Common myeloid progenitor, CD34-positive (primary cell): ENCODE data around the gene ANO3.
"Not testable (repeated sequence)": the region's sequence is repeated elsewhere in the genome, so short reads cannot be mapped to it uniquely, and the experiment has no call there.

Experiments
- CTCF ChIA-PET: fragments of 350-600 bp; sonication (Branson Sonifier 250); formaldehyde crosslinking; loops from one replicate; lab custom pipeline; 2021; ENCODE audit warnings: antibody characterized with exemption; lab: Charles Lee
- POLR2A ChIA-PET: fragments of 350-600 bp; sonication (Branson Sonifier 250); formaldehyde crosslinking; loops from one replicate; lab custom pipeline; 2021; ENCODE audit warnings: antibody characterized with exemption; lab: Charles Lee
- DNase-seq, 3 donors: peaks; one replicate each; pipeline versions ENCODE4 v3.0.0 to v3.0.0-alpha.2; 2013
- H3K27ac ChIP-seq, 2 experiments: 1 replicate in 1 of 2; 2 replicates in 1 of 2; pipeline ENCODE4 v1.7.0; 2013; ENCODE audit warnings: inconsistent platforms in 2 of 2, low read length in 2 of 2, mild to moderate bottlenecking in 2 of 2, low read depth in 1 of 2, moderate library complexity in 1 of 2; ENCODE audit not compliant: severe bottlenecking in 2 of 2, insufficient read depth in 1 of 2, poor library complexity in 1 of 2
- H3K27me3 ChIP-seq, 5 experiments: replicated peaks in 2 of 5; 1 replicate in 3 of 5; 2 replicates in 2 of 5; pipeline versions ENCODE4 v1.6.1 to v1.7.0; 2013; ENCODE audit warnings: low read length in 4 of 5, mild to moderate bottlenecking in 2 of 5, moderate library complexity in 2 of 5, inconsistent platforms in 1 of 5; ENCODE audit not compliant: insufficient read depth in 5 of 5, control insufficient read depth in 4 of 5
- H3K36me3 ChIP-seq, 4 experiments: 1 replicate in 2 of 4; 2 replicates in 2 of 4; pipeline versions ENCODE4 v1.6.1 to v1.7.0; 2013; ENCODE audit warnings: low read length in 3 of 4, control low read depth in 1 of 4, mild to moderate bottlenecking in 1 of 4; ENCODE audit not compliant: control insufficient read depth in 4 of 4, insufficient read depth in 4 of 4
- H3K4me1 ChIP-seq, 4 experiments: 1 replicate in 3 of 4; 2 replicates in 1 of 4; pipeline versions ENCODE4 v1.6.1 to v1.7.1; 2013; ENCODE audit warnings: low read length in 3 of 4, mild to moderate bottlenecking in 3 of 4, control low read depth in 1 of 4, inconsistent platforms in 1 of 4, moderate library complexity in 1 of 4; ENCODE audit not compliant: control insufficient read depth in 4 of 4, insufficient read depth in 4 of 4; ENCODE audit errors: control extremely low read depth in 1 of 4
- H3K4me3 ChIP-seq, 7 experiments: 1 replicate in 4 of 7; 2 replicates in 3 of 7; pipeline versions ENCODE4 v1.5.1 to v1.7.0; 2013; ENCODE audit warnings: mild to moderate bottlenecking in 7 of 7, low read length in 6 of 7, moderate library complexity in 6 of 7, inconsistent platforms in 2 of 7, low read depth in 2 of 7, control low read depth in 1 of 7; ENCODE audit not compliant: insufficient read depth in 4 of 7, control insufficient read depth in 1 of 7; ENCODE audit errors: extremely low read depth in 1 of 7
- H3K9me3 ChIP-seq, 5 experiments: 1 replicate in 4 of 5; 2 replicates in 1 of 5; pipeline versions ENCODE4 v1.6.1 to v1.7.1; 2013; ENCODE audit warnings: low read length in 4 of 5, mild to moderate bottlenecking in 2 of 5, inconsistent platforms in 1 of 5, low read depth in 1 of 5, moderate library complexity in 1 of 5; ENCODE audit not compliant: control insufficient read depth in 4 of 5, insufficient read depth in 2 of 5; ENCODE audit errors: control extremely low read depth in 1 of 5
- WGBS: methylation state at CpG from one replicate; pipeline ENCODE4 v1.1.5; 2013; ENCODE audit not compliant: insufficient coverage; 5-methylcytosine and 5-hydroxymethylcytosine counted together

The ANO3 gene

DNA sequence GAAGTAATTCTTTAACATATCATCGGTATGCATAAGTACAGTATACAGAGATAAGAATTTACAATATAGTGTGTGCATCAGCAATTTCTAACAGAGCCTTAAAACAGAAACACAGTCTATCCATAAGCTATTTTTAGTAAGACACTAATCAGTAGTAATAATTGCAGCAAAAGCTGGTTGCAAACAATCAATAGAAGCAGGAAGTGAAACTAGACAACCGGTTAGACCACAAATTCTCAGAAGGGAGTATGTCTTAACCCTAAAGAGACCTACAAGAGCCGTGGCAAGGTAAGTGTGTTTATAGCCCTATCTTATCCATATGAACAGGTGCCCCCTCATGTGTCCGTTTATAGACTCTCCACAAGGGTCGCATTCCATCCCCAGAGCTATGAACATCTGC is 15.6 kb upstream of the ANO3 start:
- H3K27me3 ChIP-seq, H3K4me1 ChIP-seq, H3K36me3 ChIP-seq, H3K27ac ChIP-seq, POLR2A ChIA-PET, H3K9me3 ChIP-seq, CTCF ChIA-PET, H3K4me3 ChIP-seq, DNase-seq: not testable (repeated sequence)
- WGBS, result 62% methylated on average over 4 of the region's 5 CpGs

- H3K27me3 ChIP-seq, result peaks cover 0 to 2% (median 0%) of the 10 kb centered on the region in 5 experiments
- POLR2A ChIA-PET, result no interaction called here
- no peaks in the 10 kb centered on the region for H3K36me3 ChIP-seq
- CTCF ChIA-PET, result interaction anchor here (1.0 kb wide), 1 partner anchor 711 kb away, joined by 3 read pairs; no protein-coding TSS in a partner anchor
- H3K4me1 ChIP-seq, result no peaks in the 10 kb centered on the region
- H3K4me3 ChIP-seq, result no peak overlapping the region
- H3K9me3 ChIP-seq, result no peaks in the 10 kb centered on the region
- H3K27ac ChIP-seq, result no peak overlapping the region
- no peak for DNase-seq
- WGBS, result 60% methylated on average over 1 of the region's 2 CpGs
Measured at GRCh38 chr11:26319906-26320305, 12.0 kb upstream of the ANO3 start.

DNA sequence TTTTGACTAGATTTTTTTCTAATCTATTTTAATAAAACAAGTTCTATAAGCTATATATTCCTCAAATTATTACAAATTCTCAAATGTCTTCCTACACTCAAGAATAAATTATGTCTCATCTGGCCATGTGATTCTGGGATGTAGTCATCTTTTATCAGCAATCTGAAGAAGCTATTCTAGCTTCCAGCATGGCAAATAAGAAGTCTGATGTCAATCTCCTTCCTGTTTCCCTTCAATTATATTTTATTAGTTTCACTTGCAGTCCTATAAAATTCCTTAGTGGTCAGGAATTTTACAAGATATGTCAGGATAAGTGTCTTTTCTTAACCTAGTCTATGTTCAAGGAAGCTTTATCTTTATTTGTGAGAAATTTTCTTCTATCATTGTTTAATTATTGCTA is 10.4 kb upstream of the ANO3 start:
- H3K27me3 ChIP-seq, result peaks cover 0 to 2% (median 0%) of the 10 kb centered on the region in 5 experiments
- POLR2A ChIA-PET, result no interaction called here
- CTCF ChIA-PET, result interaction anchor here (1.1 kb wide), 1 partner anchor 35 kb away, joined by 3 read pairs; no protein-coding TSS in a partner anchor
- H3K36me3 ChIP-seq, result no peaks in the 10 kb centered on the region
- no peaks in the 10 kb centered on the region for H3K9me3 ChIP-seq
- H3K27ac ChIP-seq, result no peak overlapping the region
- no peak overlapping the region for H3K4me3 ChIP-seq
- no peak for DNase-seq
- H3K4me1 ChIP-seq, result no peaks in the 10 kb centered on the region

GRCh38 chr11:26322335-26323067 is 9.4 kb upstream of the ANO3 start:
- WGBS, result no CpG with 5 or more reads among the region's 1 CpG
- no peaks in the 10 kb centered on the region for H3K9me3 ChIP-seq
- CTCF ChIA-PET, result no interaction called here
- peaks cover 0 to 2% (median 0%) of the 10 kb centered on the region in 5 experiments for H3K27me3 ChIP-seq
- no peak overlapping the region for H3K27ac ChIP-seq
- POLR2A ChIA-PET, result no interaction called here
- H3K4me1 ChIP-seq, result no peaks in the 10 kb centered on the region
- no peaks in the 10 kb centered on the region for H3K36me3 ChIP-seq
- no peak for DNase-seq
- no peak overlapping the region for H3K4me3 ChIP-seq

DNA sequence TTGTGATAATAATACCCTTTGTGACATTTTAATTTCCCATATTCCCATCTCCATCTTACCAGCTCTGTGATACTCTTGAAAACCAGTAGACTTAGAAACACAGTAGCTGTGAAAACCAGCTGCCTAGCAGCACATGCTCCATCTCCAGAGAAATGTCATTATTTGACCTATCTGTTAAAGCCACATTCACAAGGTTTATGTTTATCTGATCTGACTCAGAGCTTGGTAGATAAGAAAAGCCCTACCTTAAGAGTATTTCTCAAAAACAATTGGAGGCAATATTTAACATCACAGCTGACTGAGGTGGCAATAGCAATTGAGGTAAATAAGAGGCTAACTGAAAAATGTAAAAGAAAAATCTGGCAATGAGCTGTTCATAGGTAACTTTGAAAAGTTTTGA is 8.1 kb upstream of the ANO3 start:
- ChIA-PET CTCF (no interaction called here), POLR2A (no interaction called here)
- no peak overlapping the region for H3K27ac ChIP-seq
- H3K9me3 ChIP-seq, result no peaks in the 10 kb centered on the region
- H3K4me1 ChIP-seq, result no peaks in the 10 kb centered on the region
- H3K36me3 ChIP-seq, result no peaks in the 10 kb centered on the region
- H3K27me3 ChIP-seq, result peaks cover 0 to 2% (median 0%) of the 10 kb centered on the region in 5 experiments
- no peak for DNase-seq
- H3K4me3 ChIP-seq, result no peak overlapping the region

DNA sequence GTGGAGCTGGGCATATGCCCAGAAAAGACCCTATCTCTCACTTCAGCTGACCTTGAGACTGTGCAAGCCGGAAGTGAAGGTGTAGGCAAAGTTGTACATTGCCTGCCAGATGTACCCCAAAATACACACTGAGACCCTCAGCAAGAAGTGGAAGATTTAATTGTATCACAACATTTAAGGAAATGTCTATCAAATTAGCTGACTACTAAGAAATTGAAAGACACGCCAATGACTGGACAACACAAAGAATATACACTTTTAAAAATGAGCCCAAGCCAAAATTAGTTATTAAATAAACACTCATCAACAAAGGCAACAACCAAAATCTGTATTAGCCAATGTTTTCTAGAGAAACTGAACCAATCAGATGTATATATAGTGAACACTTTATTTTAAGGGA is 7.7 kb upstream of the ANO3 start:
- DNase-seq, result no peak
- Histone ChIP-seq H3K27ac (no peak overlapping the region), H3K27me3 (peaks cover 0 to 4% (median 0%) of the 10 kb centered on the region in 5 experiments), H3K36me3 (no peaks in the 10 kb centered on the region), H3K4me3 (no peak overlapping the region), H3K9me3 (no peaks in the 10 kb centered on the region), H3K4me1 (no peaks in the 10 kb centered on the region)
- CTCF ChIA-PET, result no interaction called here
- no CpG with 5 or more reads among the region's 2 CpGs for WGBS
- POLR2A ChIA-PET, result no interaction called here

GRCh38 chr11:26326793-26327400 is 5.0 kb upstream of the ANO3 start:
- Histone ChIP-seq H3K4me3 (no peak overlapping the region), H3K27ac (no peak overlapping the region), H3K9me3 (peaks cover 0 to 3% (median 0%) of the 10 kb centered on the region in 5 experiments), H3K36me3 (no peaks in the 10 kb centered on the region), H3K4me1 (peaks cover 0 to 2% (median 0%) of the 10 kb centered on the region in 4 experiments), H3K27me3 (peaks cover 0 to 22% (median 7%) of the 10 kb centered on the region in 5 experiments)
- ChIA-PET CTCF (no interaction called here), POLR2A (no interaction called here)
- WGBS, result 100% methylated on average over 2 of the region's 4 CpGs
- no peak for DNase-seq
